CD4-positive, alpha-beta T cell treated with Interferon gamma for 1 hour (primary cell): ENCODE measurements around the gene RHEBL1.

Experiments used
- DNase-seq: peaks from one replicate; pipeline ENCODE4 v3.0.0-alpha.2; 2020

RHEBL1 gene

DNA sequence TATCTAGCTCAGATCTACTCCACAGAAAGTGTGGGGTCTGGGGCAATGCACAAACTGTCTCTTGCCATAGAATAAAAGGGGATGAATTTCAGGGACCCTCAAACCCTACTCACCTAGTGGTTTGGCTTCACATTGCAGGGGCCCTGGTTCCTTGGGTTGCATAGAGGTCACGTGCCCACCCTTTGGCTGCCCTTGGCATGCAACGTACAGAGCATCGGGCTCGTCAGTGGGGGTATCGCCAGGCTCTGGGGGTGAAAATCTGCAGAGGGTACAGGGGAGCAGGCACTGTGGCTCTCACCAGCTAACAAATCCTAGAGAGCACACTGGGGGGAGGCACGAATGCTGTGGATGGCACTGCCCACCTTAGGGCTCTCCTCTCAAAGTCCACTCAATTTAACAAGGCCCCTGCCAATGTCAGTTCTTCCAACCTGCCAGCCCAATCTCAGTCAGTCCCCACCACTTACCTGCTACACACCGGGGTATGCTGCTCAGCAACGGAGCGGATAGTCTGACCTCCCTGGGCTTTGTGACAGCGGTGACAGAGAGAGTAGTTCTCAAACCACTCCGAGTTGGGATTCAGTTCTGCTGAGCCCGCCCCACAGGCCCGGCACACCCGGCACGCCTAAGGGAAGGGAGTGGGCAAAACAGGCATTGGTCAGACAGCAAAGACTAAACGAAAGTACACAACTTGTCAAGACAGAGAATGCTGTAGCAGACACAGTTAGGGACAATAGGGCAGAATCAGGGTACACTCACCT is 17.1 kb downstream of the RHEBL1 start:
- DNase-seq = no peak

DNA sequence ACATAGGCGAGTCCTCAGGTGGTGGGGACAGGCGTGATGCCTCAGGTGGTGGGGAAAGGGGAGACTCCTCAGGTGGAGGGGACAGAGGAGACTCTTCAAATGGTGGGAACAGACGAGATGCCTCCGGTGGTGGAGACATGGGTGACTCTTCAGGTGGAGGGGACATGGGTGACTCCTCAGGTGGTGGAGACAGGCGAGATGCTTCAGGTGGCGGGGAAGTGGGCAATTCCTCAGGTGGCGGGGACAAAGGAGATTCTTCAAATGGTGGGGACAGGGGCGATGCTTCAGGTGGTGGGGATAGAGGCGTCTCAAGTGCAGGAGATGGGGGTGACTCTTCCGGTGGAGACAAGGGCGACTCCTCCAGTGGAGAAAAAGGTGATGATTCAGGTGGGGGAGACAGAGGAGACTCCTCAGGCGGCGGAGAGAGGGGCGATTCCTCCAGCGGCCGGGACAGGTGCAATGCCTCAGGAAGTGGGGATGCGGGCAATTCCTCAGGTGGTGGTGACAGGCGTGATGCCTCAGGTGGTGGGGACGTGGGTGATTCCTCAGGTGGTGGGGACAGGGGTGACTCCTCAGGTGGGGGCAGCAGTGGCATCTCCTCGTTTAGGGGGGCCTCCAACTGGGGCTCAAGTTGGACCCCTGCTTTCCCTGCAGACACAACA is 17.9 kb downstream of the RHEBL1 start:
- DNase-seq = no peak

DNA sequence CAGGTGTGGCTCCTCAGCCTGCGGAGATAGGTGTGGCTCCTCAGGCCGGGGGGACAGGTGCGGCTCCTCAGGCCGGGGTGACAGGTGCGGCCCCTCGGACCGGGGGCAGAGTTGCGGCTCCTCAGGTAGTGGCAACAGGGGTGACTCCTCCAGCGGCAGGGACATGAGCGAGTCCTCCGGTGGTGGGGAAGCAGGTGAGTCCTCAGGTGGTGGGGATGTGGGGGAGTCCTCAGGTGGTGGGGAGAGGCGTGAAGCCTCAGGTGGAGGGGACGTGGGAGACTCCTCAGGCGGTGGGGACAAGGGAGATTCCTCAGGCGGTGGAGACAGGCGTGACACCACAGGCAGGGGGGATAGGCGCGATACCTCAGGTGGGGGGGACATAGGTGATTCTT is 18.4 kb downstream of the RHEBL1 start:
- no peak for DNase-seq

DNA sequence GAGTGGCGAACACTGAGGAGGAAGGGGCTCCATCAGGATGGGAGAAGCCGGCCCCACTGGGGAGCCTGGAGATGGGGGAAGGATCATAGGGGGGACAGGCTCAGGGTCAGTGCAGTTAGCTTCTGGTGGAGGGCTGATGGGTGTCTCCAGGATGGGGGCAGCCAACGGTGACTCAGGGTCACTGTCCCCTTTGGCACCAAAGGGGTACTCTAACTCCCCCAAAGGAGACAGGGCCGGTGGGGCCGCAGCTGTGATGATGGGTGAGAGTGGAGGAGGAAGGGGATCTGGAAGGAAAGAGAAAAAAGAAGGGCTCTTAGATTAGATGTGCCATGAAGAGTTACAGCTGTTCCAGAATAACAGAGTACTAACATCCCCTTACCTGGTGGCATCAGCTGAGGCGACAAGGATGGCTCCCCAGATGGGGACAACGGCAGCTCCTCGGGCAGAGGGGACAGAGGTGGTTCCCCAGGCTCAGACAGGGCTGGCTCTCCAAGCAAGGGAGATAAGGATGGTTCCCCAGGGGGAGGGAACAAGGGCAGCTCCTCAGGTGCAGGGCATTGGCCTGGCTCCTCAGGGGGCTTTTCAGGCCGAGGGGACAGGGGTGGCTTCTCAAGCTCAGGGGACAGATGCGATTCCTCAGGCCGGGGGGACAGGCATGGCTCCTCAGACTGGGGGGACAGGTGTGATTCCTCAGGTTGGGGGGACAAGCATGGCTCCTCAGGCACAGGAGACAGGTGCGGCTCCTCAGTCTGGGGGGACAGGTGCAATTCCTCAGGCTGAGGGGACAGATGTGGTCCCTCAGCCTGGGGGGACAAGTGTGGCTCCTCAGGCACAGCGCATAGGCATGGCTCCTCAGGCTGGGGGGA is 19.0 kb downstream of the RHEBL1 start:
- no peak for DNase-seq

DNA sequence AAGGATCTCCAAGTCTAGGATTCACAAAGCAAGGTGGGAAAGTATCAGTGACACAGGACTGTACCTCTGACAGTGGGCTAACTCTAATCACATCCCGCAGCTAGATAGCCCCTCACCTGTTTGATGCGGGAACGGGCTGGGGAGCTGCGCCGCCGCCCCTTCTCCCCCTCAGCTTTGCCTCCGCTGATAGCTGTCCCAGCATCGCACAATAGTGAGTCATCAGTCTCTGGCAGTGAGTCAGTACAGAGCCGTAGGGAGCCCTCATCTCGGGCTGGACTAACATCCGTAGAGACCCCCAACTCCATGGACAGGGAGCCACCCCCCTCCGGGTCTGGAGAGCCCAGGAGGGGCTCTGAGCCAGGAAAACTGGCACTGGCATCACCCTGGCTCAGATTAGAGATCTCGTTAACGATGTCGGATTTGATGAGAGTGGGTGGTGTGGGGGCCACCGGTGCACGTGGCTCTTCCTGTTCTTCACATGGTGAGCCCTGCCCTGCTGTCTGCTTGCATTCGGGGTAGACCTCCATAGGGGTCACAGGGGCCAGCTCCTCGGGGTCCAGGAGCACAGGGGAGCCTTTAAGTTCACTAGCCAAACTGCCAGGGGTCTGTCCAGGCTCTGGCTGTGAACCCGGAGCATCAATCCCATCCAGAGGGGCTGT is 20.1 kb downstream of the RHEBL1 start:
- DNase-seq = no peak

DNA sequence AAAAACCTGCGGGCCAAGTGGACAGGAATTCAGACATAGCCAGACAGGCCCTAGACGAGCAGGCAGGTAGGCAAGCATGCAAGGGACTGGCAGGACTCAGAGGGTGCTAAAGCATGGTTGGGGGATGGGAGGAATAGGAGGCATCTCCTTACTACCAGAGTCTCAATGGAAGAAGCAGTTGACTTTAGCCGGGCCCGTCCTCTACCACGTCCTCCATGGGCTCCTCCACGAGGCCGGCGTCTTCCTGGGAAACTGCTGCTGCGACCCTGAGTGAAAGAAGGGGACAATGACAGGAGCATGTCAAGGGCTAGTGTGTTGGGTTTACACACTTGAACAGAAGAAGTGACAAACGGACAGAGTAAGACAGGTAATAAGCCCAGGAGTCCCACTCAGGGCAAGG is 20.8 kb downstream of the RHEBL1 start:
- DNase-seq = no peak

DNA sequence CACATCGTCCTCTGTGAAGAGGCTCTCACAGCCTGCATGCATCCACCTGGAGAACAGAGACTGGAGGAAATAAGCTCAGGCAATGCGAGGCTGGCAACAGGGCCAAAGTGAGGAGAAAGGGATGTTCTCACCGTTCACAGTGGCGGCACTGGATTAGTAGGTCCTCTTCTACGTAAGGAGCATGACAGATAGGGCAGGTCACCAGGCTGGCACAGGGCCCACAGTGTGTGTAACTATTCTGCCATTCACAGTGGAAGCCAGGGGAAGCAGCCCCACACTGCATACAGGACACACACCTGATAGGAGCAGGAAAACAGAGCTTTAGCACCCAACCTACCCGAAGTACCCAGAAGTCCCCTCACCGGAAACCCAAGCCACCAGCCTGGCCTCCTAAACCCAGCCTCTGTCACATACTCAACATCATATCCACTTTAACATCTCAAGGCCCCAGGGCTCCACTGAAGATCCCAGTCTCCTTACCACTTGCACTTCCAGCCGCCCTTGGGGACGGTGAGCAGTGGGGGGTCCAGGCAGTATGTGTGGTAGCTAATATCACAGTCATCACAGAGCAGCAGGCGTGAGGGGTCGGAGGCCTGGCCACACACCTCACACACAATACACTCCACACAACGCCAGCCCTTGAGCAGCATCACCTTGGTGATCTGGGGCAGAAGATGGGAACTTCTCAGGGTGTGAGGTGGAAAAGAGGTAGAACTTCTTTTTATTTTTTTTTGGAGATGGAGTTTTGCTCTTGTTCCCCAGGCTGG is 23.5 kb downstream of the RHEBL1 start:
- DNase-seq = no peak

DNA sequence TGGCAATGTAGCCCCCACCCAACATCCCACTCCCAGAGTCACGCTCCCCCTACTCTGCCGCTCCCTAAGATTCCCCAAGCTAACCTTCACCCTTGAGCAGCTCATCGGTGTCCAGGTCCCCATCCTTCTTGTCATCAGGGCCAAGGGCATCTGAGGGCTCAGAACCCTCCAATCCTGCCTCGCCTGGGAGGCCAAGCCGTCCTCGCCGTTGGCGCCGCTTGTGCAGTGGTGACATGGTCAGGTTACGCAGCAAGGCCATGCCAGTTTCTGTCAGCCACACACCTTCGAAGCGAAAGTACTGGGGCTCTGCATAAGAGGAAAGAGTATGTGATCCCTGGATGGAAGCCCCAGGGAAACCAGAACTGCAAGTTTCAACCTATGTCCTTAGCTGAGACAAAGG is 25.1 kb downstream of the RHEBL1 start:
- no peak for DNase-seq

DNA sequence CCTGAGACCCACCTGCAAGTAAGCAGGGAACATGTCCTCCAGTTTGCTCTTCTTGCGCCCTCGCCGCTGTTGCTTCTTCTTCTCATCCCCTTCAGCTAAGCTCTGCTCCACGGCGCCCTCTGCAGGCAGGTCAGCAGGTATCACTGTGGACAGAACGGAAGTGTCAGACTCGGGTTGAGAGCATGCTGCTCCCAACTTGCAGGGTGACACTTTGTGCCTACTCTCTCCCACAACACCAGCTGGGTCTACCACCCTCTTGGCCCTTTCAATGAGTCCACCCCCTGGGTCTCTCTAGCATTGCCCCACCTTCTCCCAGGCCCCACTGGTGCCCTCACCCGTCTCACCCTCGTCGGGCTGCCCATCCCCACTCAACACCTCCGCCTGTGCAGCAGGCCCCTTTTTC is 25.9 kb downstream of the RHEBL1 start:
- peak; percentile 75 for DNase-seq

DNA sequence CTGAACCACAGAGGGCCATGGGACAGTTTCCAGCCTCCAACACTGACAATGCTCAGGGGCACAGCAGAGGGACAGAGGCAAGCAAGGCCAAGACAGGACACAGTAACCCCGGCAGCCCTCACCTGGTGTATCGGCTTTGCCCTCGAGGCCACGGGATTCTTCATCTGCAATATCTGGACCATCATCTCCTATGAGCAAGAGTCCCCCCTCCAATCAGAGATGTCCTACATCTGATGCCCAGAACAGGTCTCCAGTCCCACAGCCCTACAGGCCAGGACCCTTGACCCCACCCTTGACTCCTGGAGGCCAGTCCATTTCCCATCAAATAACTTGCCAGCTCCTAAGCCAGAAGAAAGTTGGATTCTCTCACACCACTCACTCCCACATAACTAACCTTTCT is 26.5 kb downstream of the RHEBL1 start:
- no peak for DNase-seq

DNA sequence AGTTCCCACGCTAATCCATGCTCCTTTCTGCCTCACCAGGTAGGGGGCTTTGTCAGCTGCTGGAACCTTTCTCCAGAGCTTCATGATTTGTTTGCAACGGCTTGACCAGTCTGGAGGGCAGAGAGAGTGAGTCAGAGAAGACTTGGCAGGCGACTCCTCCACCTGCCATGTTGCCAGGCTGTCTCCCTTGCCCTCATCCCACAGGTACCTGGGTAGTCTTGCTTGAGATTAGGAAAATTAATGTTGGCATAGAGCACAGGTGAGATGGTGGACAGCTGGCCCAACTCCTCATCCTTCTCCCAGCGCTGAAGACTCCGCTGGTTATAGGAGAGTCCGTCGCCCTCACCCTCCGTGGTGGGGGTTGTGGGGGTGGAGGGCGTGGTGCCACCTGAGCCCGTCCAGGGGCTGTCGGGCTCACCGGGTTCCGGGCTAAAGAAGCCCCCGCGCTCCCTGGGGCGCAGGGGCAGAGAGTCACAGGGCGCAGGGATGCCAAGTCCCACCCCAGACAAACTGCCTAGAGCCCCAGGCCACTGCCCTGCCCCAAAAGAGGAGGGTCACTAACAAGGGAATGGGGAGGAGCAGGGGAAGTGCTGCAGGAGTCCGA is 27.8 kb downstream of the RHEBL1 start:
- no peak for DNase-seq

DNA sequence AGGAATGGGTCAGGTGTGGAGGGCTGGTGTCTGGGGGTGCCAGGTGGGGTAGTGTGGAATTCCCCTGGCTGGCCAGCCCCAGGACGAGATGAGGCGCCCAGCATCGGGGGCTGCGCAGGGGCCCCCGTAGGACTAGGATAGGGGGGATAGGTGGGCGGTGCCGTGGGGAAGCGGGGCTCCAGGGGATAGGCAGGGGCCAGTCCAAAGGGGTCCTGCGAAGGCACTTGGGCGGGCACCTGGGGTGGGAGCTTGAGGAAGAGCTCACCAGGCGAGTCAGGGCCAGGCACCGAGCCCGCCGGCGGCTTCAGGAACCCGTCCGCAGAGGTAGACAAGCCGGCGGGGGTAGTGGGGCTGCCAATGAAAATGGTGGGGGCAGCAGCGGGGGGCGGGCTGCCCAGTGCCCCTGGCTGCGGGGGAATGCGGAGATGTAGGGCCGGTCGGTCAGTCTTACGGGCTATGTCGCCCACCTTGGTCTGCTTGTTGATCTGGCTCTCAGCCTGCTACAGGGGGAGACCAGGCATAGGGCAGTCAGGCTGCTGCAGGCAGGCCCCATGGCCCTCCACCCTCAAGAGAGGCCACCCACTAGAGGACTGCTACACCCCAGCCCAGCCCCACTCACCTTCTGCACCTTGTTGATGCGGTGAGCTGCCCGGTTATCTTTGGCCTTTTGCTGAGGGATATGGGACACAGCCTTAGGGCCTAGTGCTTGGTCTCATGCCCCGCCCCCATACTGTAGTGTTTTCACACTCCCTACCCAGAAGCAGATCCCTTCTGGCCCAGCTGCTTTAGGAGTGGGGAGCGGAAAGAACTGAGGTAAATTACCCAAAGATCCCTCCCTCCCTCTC is 28.5 kb downstream of the RHEBL1 start:
- no peak for DNase-seq

DNA sequence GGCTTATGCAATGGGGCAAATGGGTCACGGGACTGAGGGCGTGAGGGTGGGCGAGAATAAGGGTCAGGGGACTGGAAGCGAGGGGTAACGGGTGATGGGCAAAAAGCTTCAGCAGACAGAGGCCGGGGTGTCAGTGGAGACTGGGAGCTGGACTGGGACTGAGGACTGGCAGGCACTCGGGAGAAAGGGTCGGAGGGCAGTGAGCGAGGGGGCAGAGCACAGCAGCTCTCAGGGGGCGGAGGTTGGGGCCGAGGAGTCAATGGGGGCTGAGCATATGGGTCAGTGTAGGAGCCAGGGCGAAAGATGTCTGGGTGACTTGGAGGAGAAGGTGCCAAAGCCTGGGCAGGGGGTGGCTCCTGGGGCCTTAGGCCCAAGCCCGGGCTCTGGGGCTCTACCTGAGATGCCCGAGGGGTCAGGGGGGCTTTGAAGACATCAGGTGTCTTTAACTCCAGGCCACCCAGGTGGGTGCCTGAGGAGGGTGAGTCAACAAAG is 29.4 kb downstream of the RHEBL1 start:
- no peak for DNase-seq

DNA sequence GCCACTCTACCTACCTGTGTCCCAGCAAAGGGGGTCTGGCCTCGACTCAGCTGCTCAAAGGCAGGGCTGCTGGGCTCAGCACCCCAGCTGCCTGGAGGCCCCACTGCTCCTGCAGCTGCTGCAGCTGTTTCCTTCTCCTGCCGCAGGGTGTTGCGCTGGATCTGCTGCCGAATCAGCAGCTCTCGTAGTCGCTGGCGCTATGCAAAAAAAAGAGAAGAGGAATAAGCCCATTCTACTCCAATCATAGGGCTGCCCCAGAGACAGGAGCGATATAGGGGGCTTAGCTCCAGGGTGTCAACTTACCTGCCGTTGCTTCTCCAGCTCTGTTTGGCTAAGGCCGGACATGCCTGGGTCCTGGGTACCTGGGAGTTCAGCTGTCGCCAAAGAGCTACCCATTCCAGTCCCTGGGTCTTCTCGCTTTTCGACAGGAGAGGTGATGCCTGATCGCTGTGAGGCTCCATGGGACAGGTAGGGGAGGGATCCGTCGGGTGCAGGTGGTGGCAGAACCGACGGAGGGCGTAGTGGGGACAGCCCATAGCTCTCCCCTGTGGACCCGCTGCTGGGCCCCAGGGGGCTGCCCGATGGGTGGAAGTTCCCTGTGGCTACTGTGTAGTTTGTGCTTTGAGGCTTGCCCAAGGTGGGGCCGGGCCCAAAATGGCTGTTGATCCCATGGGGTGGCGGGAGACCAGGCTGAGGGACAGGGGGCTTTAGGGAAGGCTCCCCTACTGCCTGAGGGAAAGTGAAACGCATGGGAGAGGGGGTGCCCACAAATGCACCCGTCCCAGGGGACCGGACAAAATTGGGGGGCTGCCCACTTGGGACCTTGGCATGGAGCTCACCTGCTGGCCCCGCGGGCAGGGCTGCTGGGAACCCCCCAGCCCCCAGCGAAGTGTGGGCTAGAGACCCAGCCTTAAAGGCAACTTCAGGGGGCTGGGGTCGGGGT is 30.1 kb downstream of the RHEBL1 start:
- no peak for DNase-seq

DNA sequence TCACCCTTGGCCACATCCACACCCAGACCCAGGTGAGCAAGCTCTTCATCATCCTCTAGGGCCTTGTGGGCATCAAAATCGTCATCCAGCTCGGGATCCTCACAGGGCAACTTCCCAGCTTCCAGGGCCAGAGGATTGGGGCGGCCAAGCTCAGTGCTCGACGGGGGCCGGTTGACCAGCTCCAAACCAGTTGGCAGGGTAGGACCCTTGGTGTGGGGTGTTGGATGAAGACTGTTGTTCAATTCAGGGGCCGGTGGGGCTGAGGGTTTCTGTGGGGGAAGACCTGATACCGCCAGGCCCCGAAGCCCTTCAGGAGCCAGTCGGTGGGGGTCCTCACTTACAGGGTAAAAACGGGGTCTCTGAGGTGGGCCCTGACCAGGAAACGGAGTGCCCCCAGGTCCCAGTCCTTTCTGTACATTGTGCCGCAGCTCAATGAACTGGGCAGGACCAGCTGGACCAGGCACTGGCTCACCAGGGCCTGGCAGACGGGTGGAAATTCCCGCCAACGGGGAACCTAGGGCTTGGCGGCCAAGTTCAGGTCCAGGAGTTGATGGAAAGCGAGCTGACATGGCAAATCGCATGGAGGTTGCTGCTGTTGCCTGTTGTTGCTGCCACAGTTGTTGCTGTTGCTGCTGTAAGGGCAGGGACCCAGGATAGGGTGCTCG is 31.4 kb downstream of the RHEBL1 start:
- no peak for DNase-seq

DNA sequence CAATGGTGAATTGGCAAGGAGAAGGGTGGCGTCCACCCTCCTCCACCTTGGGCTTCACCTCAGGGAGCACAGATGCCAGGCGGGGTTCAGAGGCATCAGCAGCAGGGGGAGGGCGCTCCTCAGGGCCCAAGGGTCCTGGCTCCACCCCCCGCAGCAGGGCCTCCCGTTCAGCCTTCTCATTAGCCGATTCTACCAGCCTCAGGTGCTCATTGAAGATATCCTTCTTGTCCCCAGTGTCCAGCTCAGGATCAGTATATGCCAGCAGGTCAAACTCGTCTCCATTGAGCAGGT is 31.9 kb downstream of the RHEBL1 start:
- no peak for DNase-seq

DNA sequence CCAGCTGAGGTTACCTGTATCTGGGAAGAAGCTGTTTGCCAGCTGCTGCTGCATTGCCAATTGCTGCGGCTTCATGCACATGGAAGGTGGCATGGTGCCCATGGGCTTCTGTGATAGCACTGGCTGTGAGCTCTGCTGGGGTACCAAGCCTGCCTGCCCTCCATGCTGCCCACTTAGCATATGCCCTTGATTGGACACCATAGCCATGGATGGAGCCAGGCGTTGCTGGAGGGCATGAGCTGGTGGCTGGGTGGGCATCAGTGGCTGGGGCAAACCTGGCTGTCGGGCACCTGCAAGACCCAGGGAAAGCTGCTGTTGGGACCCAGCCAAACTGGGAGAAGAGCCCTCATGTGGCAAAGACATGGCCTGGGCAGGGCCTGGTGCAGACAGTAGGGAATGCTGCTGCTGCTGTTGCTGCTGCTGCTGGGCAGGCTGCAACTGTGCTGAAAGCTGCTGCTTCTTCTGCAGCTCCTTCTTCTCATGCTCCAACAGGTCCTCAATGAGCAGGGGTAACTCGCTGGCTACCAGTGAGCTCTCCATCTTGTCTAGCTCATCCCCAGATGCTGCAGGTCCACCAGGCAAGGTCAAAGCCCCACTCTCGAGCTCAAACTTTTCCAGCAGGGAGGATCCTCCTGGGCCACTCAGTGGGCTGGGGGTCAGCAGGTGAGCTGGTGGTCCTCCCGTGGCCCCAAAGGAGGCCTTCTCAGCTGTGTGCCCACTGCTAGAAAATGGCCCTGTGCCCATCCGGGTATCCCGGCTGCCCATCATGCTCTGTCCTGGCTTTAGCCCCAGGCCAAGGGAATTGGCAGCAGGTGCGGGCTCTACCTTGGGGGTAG is 32.5 kb downstream of the RHEBL1 start:
- DNase-seq = no peak

DNA sequence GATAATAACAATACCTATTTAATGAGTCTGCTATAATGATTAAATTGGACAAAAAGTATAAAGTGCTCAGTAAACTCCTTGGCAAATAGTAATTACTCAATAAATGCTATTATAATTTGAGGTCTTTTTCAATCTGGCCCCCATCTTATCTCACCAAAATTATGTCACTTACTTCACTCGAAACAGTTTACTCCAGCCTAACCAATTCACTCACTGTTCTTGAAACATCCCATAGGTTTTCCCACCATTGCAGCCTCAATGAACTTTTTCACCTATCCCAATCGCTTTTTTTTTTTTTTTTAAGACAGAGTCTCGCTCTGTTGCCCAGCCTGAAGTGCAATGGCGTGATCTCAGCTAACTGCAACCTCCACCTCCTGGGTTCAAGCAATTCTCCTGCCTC is 33.8 kb downstream of the RHEBL1 start:
- DNase-seq = no peak

DNA sequence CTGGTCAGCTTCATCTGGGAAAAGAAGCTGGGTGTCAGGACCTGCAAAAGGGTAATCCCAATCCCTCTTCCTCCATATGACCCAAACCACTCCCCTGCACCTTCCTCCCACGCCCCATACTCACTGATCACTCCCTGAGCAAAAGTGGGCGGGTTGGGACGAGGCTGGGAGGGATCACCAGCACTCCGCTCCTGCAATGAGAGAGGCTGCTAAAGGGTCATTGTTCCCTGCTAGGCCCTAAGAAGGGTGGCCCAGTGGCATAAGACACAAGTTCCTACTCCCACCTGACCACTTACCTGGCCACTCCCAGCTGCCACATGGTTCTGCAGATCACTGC is 35.5 kb downstream of the RHEBL1 start:
- DNase-seq = no peak
